GM12865 (cell line): ENCODE data around the gene IPP.

Experiments used
- DNase-seq: peaks from one replicate; pipeline ENCODE4 v3.0.0; 2010; ENCODE audit warnings: low read depth
- H3K4me3 ChIP-seq: 2 replicates; pipeline ENCODE4 v1.5.1; 2011; ENCODE audit warnings: mild to moderate bottlenecking, low read depth, low read length, control low read depth
- CTCF ChIP-seq: IDR thresholded peaks from 2 replicates; pipeline ENCODE4 v1.5.1; 2011; ENCODE audit warnings: low read length, control low read depth, low read depth, inconsistent platforms; ENCODE audit not compliant: insufficient read depth; ENCODE audit errors: missing control alignments

The IPP gene

GRCh38 chr1:45669379-45669778, 81.1 kb downstream of the IPP start:
- TF ChIP-seq CTCF: no peak
- DNase-seq: no peak
- no peak overlapping the region for H3K4me3 ChIP-seq

GRCh38 chr1:45668526-45668925, 81.9 kb downstream of the IPP start:
- TF ChIP-seq CTCF: no peak
- no peak overlapping the region for H3K4me3 ChIP-seq
- DNase-seq: no peak

GRCh38 chr1:45667321-45668111, 82.9 kb downstream of the IPP start:
- no peak for TF ChIP-seq CTCF
- H3K4me3 ChIP-seq: no peak overlapping the region
- DNase-seq: no peak

- no peak overlapping the region for H3K4me3 ChIP-seq
- TF ChIP-seq CTCF: no peak
- DNase-seq: no peak
Observed at GRCh38 chr1:45666836-45667235, 83.6 kb downstream of the IPP start.

GRCh38 chr1:45660336-45660735, 90.1 kb downstream of the IPP start:
- DNase-seq: no peak
- no peak for TF ChIP-seq CTCF
- H3K4me3 ChIP-seq: no peak overlapping the region

GRCh38 chr1:45659222-45659621, 91.2 kb downstream of the IPP start:
- DNase-seq: no peak
- TF ChIP-seq CTCF: no peak
- H3K4me3 ChIP-seq: no peak overlapping the region

- DNase-seq: no peak
- H3K4me3 ChIP-seq: no peak overlapping the region
- no peak for TF ChIP-seq CTCF
Observed at GRCh38 chr1:45658171-45658570, 92.3 kb downstream of the IPP start.
